Measurements from ENCODE around the gene NOS1AP. TPM values are rescaled to one million over a fixed set of nuclear protein-coding genes. Genes with fewer than 3 reads are reported as not detected.

Gene NOS1AP
- total RNA-seq, 1 donor, result 0.43 TPM

DNA sequence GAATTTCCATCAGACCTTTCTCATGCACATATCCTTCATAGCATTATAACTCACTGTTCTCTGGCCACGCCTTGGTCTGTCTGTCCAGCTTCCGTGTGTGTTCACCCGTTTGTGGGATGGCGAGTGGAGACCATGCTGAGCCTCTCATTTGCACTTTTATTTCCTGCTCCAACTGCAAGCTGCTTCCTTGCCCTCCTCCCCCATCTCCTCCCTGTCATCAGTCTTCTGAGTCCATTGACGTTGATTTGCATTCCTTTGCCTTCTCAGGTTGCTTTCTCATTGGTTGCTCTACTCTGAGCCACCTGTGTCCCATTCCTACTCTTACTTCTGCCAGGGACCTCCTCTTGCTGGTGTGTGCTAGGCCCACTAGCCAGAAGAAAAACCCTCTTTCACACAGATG, 146.4 kb downstream of the NOS1AP start:
- no peak overlapping the region for H3K4me3 ChIP-seq (ENCODE audit: low read depth, low read length)
- no peak for DNase-seq (ENCODE audit: low read depth)
- TF ChIP-seq, protein P1, sequence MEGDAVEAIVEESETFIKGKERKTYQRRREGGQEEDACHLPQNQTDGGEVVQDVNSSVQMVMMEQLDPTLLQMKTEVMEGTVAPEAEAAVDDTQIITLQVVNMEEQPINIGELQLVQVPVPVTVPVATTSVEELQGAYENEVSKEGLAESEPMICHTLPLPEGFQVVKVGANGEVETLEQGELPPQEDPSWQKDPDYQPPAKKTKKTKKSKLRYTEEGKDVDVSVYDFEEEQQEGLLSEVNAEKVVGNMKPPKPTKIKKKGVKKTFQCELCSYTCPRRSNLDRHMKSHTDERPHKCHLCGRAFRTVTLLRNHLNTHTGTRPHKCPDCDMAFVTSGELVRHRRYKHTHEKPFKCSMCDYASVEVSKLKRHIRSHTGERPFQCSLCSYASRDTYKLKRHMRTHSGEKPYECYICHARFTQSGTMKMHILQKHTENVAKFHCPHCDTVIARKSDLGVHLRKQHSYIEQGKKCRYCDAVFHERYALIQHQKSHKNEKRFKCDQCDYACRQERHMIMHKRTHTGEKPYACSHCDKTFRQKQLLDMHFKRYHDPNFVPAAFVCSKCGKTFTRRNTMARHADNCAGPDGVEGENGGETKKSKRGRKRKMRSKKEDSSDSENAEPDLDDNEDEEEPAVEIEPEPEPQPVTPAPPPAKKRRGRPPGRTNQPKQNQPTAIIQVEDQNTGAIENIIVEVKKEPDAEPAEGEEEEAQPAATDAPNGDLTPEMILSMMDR (IDR thresholded peaks at IDR 0.05; ENCODE audit: insufficient read depth, low read depth, low read length), result no peak

DNA sequence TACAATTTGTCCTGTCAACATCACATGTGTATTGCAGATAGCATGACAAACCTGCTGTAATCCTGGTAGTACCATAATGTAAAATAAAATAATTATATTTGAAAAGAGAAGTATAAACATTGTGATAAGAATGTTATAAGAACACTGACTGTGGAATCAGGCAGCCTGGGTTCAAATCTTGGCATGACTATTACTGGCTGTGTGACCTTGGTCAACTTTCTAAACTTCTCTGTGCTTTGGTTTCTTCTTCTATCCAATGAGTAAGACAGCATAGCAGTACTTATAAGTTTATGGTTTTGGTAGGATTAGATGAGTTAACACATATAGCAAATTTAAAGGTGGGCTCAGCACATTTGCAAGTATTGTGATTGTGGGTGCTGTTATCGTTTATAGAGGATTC, 147.1 kb downstream of the NOS1AP start:
- TF ChIP-seq, protein P1 (IDR thresholded peaks at IDR 0.05; ENCODE audit: insufficient read depth, low read depth, low read length), result no peak
- no peak overlapping the region for H3K4me3 ChIP-seq (ENCODE audit: low read depth, low read length)
- DNase-seq (ENCODE audit: low read depth), result no peak

DNA sequence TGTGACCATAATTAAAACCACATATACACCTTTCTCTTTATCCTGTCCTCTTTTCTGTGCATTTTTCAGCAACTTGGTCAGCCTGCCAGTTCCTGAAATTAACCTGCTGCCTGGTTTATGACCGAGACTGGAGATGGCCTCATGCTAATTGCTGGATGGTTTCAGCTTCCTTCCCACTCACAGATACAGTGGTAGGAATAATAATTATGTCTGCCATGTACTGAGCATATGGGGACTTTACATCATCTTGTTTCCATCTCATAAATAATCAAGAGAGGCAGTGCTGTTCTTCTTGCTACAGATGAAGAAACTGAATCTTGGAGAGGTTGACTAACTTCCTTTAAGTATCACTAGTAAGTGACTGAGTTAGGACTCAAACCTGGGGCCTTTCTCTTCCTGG, 148.2 kb downstream of the NOS1AP start:
- TF ChIP-seq, protein P1 (IDR thresholded peaks at IDR 0.05; ENCODE audit: insufficient read depth, low read depth, low read length), result no peak
- no peak for DNase-seq (ENCODE audit: low read depth)
- H3K4me3 ChIP-seq (ENCODE audit: low read depth, low read length), result no peak overlapping the region

DNA sequence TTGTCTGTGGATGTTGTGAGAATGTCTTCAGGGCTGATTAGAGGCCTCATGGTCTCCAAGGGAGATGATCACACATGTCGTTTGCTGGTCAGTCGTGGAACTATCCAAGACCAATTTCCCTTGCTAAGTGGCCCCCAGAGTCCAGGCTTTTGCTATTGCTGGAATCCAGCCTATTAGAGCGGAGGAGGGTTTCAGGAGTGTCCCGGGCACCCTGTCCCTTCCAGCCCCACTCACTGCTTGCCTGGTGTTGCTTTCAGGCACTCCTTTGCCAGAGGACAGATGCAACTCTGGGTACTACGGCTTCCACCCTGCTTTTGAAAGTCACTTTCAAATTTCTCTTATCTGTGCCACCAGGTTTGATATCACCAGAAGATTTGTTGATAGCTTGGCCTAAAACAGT, 149.1 kb downstream of the NOS1AP start:
- DNase-seq (ENCODE audit: low read depth), result no peak
- TF ChIP-seq, protein P1 (IDR thresholded peaks at IDR 0.05; ENCODE audit: insufficient read depth, low read depth, low read length), result no peak
- H3K4me3 ChIP-seq (ENCODE audit: low read depth, low read length), result no peak overlapping the region

DNA sequence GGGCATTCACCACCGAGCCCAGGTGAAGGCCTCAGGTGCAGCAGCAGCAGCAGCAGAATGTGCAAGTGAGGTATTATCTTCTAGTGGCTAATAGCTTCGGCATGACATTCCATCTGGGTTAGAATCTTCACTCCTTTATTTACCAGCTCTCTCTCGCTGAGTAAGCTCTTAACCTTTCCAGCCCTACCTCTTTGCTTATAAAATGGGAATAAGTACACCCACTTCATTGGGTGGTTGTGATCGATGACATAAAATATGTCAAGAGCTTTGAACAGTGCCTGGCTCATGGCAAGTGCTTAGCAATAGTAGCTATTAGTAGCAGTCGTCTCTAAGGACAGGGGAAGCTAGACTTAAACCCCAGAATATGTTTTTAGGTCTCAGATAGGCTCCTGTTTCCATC, 149.5 kb downstream of the NOS1AP start:
- TF ChIP-seq, protein P1 (IDR thresholded peaks at IDR 0.05; ENCODE audit: insufficient read depth, low read depth, low read length), result no peak
- DNase-seq (ENCODE audit: low read depth), result no peak
- no peak overlapping the region for H3K4me3 ChIP-seq (ENCODE audit: low read depth, low read length)

DNA sequence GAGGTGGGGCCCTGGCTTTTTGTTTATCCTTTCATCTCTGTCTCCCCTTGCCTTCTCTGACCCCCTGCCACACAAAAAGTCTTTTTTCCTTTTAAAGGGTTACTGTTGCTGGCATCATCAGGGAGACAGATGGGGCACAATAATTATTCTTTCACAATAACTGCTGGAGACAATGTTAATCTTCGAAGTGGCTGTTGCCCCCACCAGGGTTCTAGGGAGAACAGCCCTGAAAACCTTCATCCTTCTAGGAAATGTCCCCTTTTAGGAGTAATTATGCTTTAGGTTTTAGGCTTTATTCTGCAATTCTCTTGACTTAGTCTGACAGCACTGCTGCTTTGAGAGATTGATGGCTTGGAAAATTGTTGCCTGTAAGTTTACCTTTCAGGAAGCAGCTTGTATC, 150.0 kb downstream of the NOS1AP start:
- TF ChIP-seq, protein P1 (IDR thresholded peaks at IDR 0.05; ENCODE audit: insufficient read depth, low read depth, low read length), result no peak
- H3K4me3 ChIP-seq (ENCODE audit: low read depth, low read length), result no peak overlapping the region
- no peak for DNase-seq (ENCODE audit: low read depth)

DNA sequence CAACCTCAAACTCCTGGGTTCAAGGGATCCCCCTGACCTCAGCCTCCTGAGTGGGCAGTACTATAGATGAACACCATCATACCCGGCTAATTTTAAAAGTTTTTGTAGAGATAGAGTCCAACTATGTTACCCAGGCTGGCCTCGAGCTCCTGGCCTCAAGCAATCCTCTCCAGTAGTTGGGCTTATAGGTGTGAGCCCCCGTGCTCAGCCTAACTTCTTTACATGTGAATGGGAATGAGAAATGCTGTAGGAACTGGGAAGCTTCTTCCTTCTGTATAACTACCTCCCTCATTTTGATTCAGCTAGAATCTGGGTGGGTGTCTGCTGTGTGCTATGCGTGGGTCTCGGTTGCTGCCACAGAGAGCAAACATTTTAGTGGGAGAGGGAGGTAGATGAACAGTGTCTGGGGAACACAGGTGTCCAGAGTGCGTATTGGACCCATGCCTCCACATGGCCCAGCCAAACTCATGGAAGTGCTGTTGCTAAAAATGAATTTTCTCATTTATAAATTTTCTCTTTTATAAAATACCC, 150.6 kb downstream of the NOS1AP start:
- H3K4me3 ChIP-seq (ENCODE audit: low read depth, low read length), result no peak overlapping the region
- TF ChIP-seq, protein P1 (IDR thresholded peaks at IDR 0.05; ENCODE audit: insufficient read depth, low read depth, low read length), result no peak
- no peak for DNase-seq (ENCODE audit: low read depth)
